Measurements from ENCODE around the gene MED12L. TPM values are rescaled to one million over a fixed set of nuclear protein-coding genes. Genes with fewer than 3 reads are reported as not detected.

MED12L gene
- total and polyA plus RNA-seq, 9 of the 15 experiments (the other 6 are each of a cell fraction or from before 2014, with no cell fraction given): not detected

DNA sequence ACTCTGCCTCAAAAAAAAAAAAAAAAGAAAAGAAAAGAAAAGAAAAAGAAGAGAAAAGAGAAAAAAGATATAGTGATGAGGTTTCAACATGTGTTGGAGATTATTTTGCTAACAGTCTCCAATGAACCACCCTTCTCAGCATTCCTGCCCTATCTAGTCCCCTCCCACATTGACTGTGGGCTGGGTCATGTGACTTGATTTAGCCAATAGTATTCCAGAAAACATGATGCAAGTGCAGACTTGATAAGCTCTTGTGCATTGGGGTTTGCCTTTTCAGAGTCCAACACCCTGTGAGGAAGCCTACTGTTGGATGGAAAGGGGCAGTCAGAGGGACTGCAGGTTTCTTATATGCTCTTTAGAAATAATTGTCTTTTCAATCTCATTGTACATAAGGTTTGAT lies 37.8 kb upstream of the MED12L start (continued):
- TF ChIP-seq, protein P1, sequence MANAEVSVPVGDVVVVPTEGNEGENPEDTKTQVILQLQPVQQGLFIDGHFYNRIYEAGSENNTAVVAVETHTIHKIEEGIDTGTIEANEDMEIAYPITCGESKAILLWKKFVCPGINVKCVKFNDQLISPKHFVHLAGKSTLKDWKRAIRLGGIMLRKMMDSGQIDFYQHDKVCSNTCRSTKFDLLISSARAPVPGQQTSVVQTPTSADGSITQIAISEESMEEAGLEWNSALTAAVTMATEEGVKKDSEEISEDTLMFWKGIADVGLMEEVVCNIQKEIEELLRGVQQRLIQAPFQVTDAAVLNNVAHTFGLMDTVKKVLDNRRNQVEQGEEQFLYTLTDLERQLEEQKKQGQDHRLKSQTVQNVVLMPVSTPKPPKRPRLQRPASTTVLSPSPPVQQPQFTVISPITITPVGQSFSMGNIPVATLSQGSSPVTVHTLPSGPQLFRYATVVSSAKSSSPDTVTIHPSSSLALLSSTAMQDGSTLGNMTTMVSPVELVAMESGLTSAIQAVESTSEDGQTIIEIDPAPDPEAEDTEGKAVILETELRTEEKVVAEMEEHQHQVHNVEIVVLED (CRISPR knock-in tag; IDR thresholded peaks at IDR 0.05): no peak
- TF ChIP-seq TEAD1 (CRISPR knock-in tag; IDR thresholded peaks at IDR 0.05) (0 out of 4 replicates have a peak, but pooled peaks of 1 of the 2 experiments have one; percentile 13), RAD51 (IDR thresholded peaks at IDR 0.05; ENCODE audit: borderline replicate concordance, low read depth) (peak; percentile 88), GATAD2B (IDR thresholded peaks at IDR 0.05; ENCODE audit: borderline replicate concordance) (no peak), EP300 (IDR thresholded peaks at IDR 0.05; ENCODE audit: low read length) (no peak), TOE1 (IDR thresholded peaks at IDR 0.05; ENCODE audit: borderline replicate concordance) (peak; percentile 94), TOE1 (CRISPR knock-in tag; IDR thresholded peaks at IDR 0.05; ENCODE audit: borderline replicate concordance, low read depth) (no peak), ETS1 (conservative IDR thresholded peaks at IDR 0.05; ENCODE audit: control insufficient read depth, low read depth, low read length) (no peak), ZBTB11 (CRISPR knock-in tag; IDR thresholded peaks at IDR 0.05) (no peak), ZNF586 (CRISPR knock-in tag; conservative IDR thresholded peaks at IDR 0.05) (no peak), GTF2B (IDR thresholded peaks at IDR 0.05; ENCODE audit: extremely low read depth, insufficient read length) (no peak), ETS2 (tag; IDR thresholded peaks at IDR 0.05; ENCODE audit: borderline replicate concordance, poor library complexity, severe bottlenecking) (no peak), ZNF699 (CRISPR knock-in tag; IDR thresholded peaks at IDR 0.05; ENCODE audit: insufficient replicate concordance) (no peak), POLR3A (IDR thresholded peaks at IDR 0.05; ENCODE audit: borderline replicate concordance, extremely low read depth, insufficient read depth, insufficient read length) (no peak), SPI1 (IDR thresholded peaks at IDR 0.05; ENCODE audit: borderline replicate concordance, low read depth, low read length) (no peak), STAT5A (IDR thresholded peaks at IDR 0.05; ENCODE audit: borderline replicate concordance, low read length) (no peak), ZNF444 (CRISPR knock-in tag; IDR thresholded peaks at IDR 0.05) (no peak)
- TF ChIP-seq, protein P2, sequence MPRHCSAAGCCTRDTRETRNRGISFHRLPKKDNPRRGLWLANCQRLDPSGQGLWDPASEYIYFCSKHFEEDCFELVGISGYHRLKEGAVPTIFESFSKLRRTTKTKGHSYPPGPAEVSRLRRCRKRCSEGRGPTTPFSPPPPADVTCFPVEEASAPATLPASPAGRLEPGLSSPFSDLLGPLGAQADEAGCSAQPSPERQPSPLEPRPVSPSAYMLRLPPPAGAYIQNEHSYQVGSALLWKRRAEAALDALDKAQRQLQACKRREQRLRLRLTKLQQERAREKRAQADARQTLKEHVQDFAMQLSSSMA (CRISPR knock-in tag; IDR thresholded peaks at IDR 0.05): no peak
- TF ChIP-seq, protein P3, sequence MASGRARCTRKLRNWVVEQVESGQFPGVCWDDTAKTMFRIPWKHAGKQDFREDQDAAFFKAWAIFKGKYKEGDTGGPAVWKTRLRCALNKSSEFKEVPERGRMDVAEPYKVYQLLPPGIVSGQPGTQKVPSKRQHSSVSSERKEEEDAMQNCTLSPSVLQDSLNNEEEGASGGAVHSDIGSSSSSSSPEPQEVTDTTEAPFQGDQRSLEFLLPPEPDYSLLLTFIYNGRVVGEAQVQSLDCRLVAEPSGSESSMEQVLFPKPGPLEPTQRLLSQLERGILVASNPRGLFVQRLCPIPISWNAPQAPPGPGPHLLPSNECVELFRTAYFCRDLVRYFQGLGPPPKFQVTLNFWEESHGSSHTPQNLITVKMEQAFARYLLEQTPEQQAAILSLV (tag; IDR thresholded peaks at IDR 0.05): no peak

Measured in K562 (cell line).